IMR-90 (cell line): ENCODE data around the gene CRIM1.

Experiments
- CTCF ChIP-seq: conservative IDR thresholded peaks from 2 replicates; pipeline ENCODE4 v1.5.1; 2012; ENCODE audit warnings: mild to moderate bottlenecking, low read depth, low read length, improper control_type of control experiment
- POLR2A ChIP-seq: IDR thresholded peaks from 2 replicates; pipeline ENCODE4 v1.6.1; 2012; ENCODE audit warnings: mild to moderate bottlenecking, low read depth, low read length
- USF2 ChIP-seq: fragments of 150-350 bp; IDR thresholded peaks from 2 replicates; pipeline ENCODE4 v1.6.1; 2017; ENCODE audit warnings: mild to moderate bottlenecking, antibody characterized with exemption, low read length, low read depth

- TF ChIP-seq CTCF = no peak
- TF ChIP-seq USF2 = no peak
- TF ChIP-seq POLR2A = no peak
These were observed 167.6 kb downstream of the CRIM1 start for GRCh38 chr2:36523153-36523552.
